CD4-positive, CD25-positive, alpha-beta regulatory T cell (primary cell): ENCODE results near the gene IGFL3. TPM values are rescaled to one million over a fixed set of nuclear protein-coding genes. Genes with fewer than 3 reads are reported as not detected.

Experiments used
- polyA plus RNA-seq, 4 donors: library from polyadenylated mRNA; unstranded; fragments of 300-500 nt; fragmentation: Illumina TruSeq; gene quantifications; one replicate each; pipeline ENCODE4 v1.2.3, GENCODE V29; 2021
- total RNA-seq: library from RNA; stranded (reverse); gene quantifications from one replicate; pipeline ENCODE4 v1.2.3, GENCODE V29; 2022

The IGFL3 gene
- total and polyA plus RNA-seq, 5 donors from 2014 or later = not detected

Other genes starting within 250 kb of the IGFL3 start
- 21.2 TPM for gene IRF2BP1, start 238.5 kb downstream of the IGFL3 start, total RNA-seq
- gene IRF2BP1, start 238.5 kb downstream of the IGFL3 start, polyA plus RNA-seq = 1 to 10 TPM; 4.5 to 6.4 (median 5.4) TPM
- 8.7 TPM for gene MYPOP, start 222.1 kb downstream of the IGFL3 start, total RNA-seq
- gene MYPOP, start 222.1 kb downstream of the IGFL3 start, polyA plus RNA-seq = under 1 TPM in 3 of 4 donors, not detected in 1; 0.17 to 0.44 (median 0.20) TPM
- not detected for gene NANOS2, start 209.9 kb downstream of the IGFL3 start, total RNA-seq
- not detected for gene NANOS2, start 209.9 kb downstream of the IGFL3 start, polyA plus RNA-seq
- not detected for gene NOVA2, start 150.8 kb downstream of the IGFL3 start, total RNA-seq
- gene NOVA2, start 150.8 kb downstream of the IGFL3 start, polyA plus RNA-seq = not detected
- 12.6 TPM for gene CCDC61, start 129.2 kb downstream of the IGFL3 start, total RNA-seq
- 10 to 100 TPM in 1 of 4 donors, 1 to 10 TPM in 3; 7.1 to 11.9 (median 8.2) TPM for gene CCDC61, start 129.2 kb downstream of the IGFL3 start, polyA plus RNA-seq
- gene PGLYRP1, start 101.6 kb downstream of the IGFL3 start, total RNA-seq = not detected
- not detected for gene PGLYRP1, start 101.6 kb downstream of the IGFL3 start, polyA plus RNA-seq
- not detected for gene IGFL4, start 83.7 kb downstream of the IGFL3 start, total RNA-seq
- gene IGFL4, start 83.7 kb downstream of the IGFL3 start, polyA plus RNA-seq = not detected
- gene IGFL2, start 23.6 kb upstream of the IGFL3 start, total RNA-seq = not detected
- gene IGFL2, start 23.6 kb upstream of the IGFL3 start, polyA plus RNA-seq = under 1 TPM in 3 of 4 donors, not detected in 1; 0.36 to 0.98 (median 0.94) TPM
- gene IGFL1, start 105.1 kb upstream of the IGFL3 start, total RNA-seq = not detected
- gene IGFL1, start 105.1 kb upstream of the IGFL3 start, polyA plus RNA-seq = not detected
- gene HIF3A, start 172.4 kb upstream of the IGFL3 start, total RNA-seq = not detected
- not detected for gene HIF3A, start 172.4 kb upstream of the IGFL3 start, polyA plus RNA-seq
- 34.6 TPM for gene PPP5C, start 222.4 kb upstream of the IGFL3 start, total RNA-seq
- gene PPP5C, start 222.4 kb upstream of the IGFL3 start, polyA plus RNA-seq = 10 to 100 TPM; 16.2 to 24.8 (median 18.8) TPM